ENCODE results near the gene TEX2.

GRCh38 chr17:64218066-64218465, 45.0 kb downstream of the TEX2 start:
- TF ChIP-seq EZH2phosphoT487 (IDR thresholded peaks at IDR 0.05; ENCODE audit: low read depth, severe bottlenecking, unreplicated experiment) (no peak), CTCF (IDR thresholded peaks at IDR 0.05; ENCODE audit: poor library complexity) (no peak)
